B cell (primary cell): ENCODE results near the gene SFSWAP. TPM values are rescaled to one million over a fixed set of nuclear protein-coding genes. Genes with fewer than 3 reads are reported as not detected.
A peak's percentile ranks its signal among the peaks of the same experiment; 100 is the strongest.

Source experiments
- ATAC-seq: fragments of 200-7000 bp; cut with Tn5 transposase; one replicate; pipeline ENCODE4 v1.10.0; 2021; ENCODE audit warnings: low read depth, mild to moderate bottlenecking, moderate number of reproducible peaks, moderate library complexity
- CTCF ChIA-PET: fragments of 350-600 bp; sonication (Branson Sonifier 250); formaldehyde crosslinking; loops from one replicate; lab custom pipeline; 2021; ENCODE audit warnings: antibody characterized with exemption, inconsistent platforms; lab: Charles Lee
- POLR2A ChIA-PET: fragments of 350-600 bp; sonication (Branson Sonifier 250); formaldehyde crosslinking; loops from one replicate; lab custom pipeline; 2021; ENCODE audit warnings: antibody characterized with exemption; lab: Charles Lee
- DNase-seq: peaks from one replicate; pipeline ENCODE4 v3.0.0; 2013
- H2AFZ ChIP-seq: 2 replicates; pipeline ENCODE4 v1.6.1; 2012; ENCODE audit warnings: mild to moderate bottlenecking, low read depth, low read length; ENCODE audit not compliant: insufficient read depth, poor library complexity, severe bottlenecking
- H3K27ac ChIP-seq, 2 donors: 1 replicate in 1 of 2; 2 replicates in 1 of 2; pipeline ENCODE4 v1.5.1; 2012 to 2013; ENCODE audit warnings: low read length in 2 of 2, mild to moderate bottlenecking in 2 of 2, moderate library complexity in 1 of 2
- H3K27me3 ChIP-seq, 4 experiments: fragments of 200-600 bp in 1 of 4; sonication (generic) in 1 of 4; replicated peaks in 1 of 4; 1 replicate in 2 of 4; 2 replicates in 2 of 4; pipeline versions ENCODE4 v1.6.1 to v1.7.0; 2013 to 2016; ENCODE audit warnings: low read length in 3 of 4, mild to moderate bottlenecking in 2 of 4, mixed read lengths in 1 of 4, moderate library complexity in 1 of 4; ENCODE audit not compliant: insufficient read depth in 4 of 4, control insufficient read depth in 3 of 4; ENCODE audit errors: control extremely low read depth in 1 of 4
- H3K36me3 ChIP-seq, 2 experiments: replicated peaks in 1 of 2; 1 replicate in 1 of 2; 2 replicates in 1 of 2; pipeline versions ENCODE4 v1.6.1 to v1.7.1; 2013; ENCODE audit warnings: low read length in 1 of 2; ENCODE audit not compliant: insufficient read depth in 2 of 2, control insufficient read depth in 1 of 2; ENCODE audit errors: control extremely low read depth in 1 of 2, extremely low read depth in 1 of 2
- H3K4me1 ChIP-seq, 2 donors: fragments of 200-600 bp in 1 of 2; sonication (generic) in 1 of 2; 1 replicate in 1 of 2; 2 replicates in 1 of 2; pipeline versions ENCODE4 v1.5.1 to v1.6.1; 2013 to 2017; ENCODE audit warnings: low read length in 2 of 2; ENCODE audit not compliant: control insufficient read depth in 2 of 2, insufficient read depth in 2 of 2
- H3K4me2 ChIP-seq: replicated peaks from 2 replicates; pipeline ENCODE3; 2012; ENCODE audit warnings: mild to moderate bottlenecking, low read depth, low read length; ENCODE audit not compliant: poor library complexity, severe bottlenecking
- H3K4me3 ChIP-seq, 5 experiments: fragments of 200-600 bp in 1 of 5; sonication (generic) in 1 of 5; 1 replicate in 3 of 5; 2 replicates in 2 of 5; pipeline versions ENCODE4 v1.5.1 to v1.7.0; 2011 to 2016; ENCODE audit warnings: low read length in 4 of 5, mild to moderate bottlenecking in 4 of 5, low read depth in 2 of 5, control low read depth in 1 of 5, moderate library complexity in 1 of 5; ENCODE audit not compliant: insufficient read depth in 1 of 5; ENCODE audit errors: control extremely low read depth in 1 of 5, extremely low read depth in 1 of 5
- H3K79me2 ChIP-seq: fragments of 200-600 bp; sonication (generic); one replicate; pipeline ENCODE4 v1.6.0; 2016; ENCODE audit warnings: low read length; ENCODE audit not compliant: control insufficient read depth, insufficient read depth
- H3K9ac ChIP-seq: fragments of 200-600 bp; sonication (generic); 2 replicates; pipeline ENCODE4 v1.6.1; 2017; ENCODE audit warnings: mild to moderate bottlenecking, low read length, moderate library complexity
- H3K9me3 ChIP-seq, 3 donors: one replicate each; pipeline versions ENCODE4 v1.6.1 to v1.7.1; 2013; ENCODE audit warnings: low read length in 2 of 3; ENCODE audit not compliant: control insufficient read depth in 2 of 3, insufficient read depth in 1 of 3; ENCODE audit errors: control extremely low read depth in 1 of 3
- H4K20me1 ChIP-seq: 2 replicates; pipeline ENCODE4 v1.6.0; 2012; ENCODE audit warnings: mild to moderate bottlenecking, low read length; ENCODE audit not compliant: insufficient read depth, control insufficient read depth, poor library complexity, severe bottlenecking
- H3K27ac Mint-ChIP-seq: one replicate; pipeline ENCODE4 v1.8.0; 2021; ENCODE audit warnings: mixed read lengths
- H3K27me3 Mint-ChIP-seq: one replicate; pipeline ENCODE4 v1.8.0; 2021; ENCODE audit warnings: mixed read lengths
- H3K4me1 Mint-ChIP-seq: one replicate; pipeline ENCODE4 v1.8.0; 2021; ENCODE audit warnings: mixed read lengths
- H3K4me3 Mint-ChIP-seq: one replicate; pipeline ENCODE4 v1.8.0; 2021; ENCODE audit warnings: mixed read lengths
- H3K9me3 Mint-ChIP-seq: one replicate; pipeline ENCODE4 v1.8.0; 2022; ENCODE audit warnings: mixed read lengths; ENCODE audit not compliant: insufficient read depth
- EZH2 ChIP-seq: IDR thresholded peaks from 2 replicates; pipeline ENCODE4 v1.6.1; 2012; ENCODE audit warnings: borderline replicate concordance, low read depth, mild to moderate bottlenecking, moderate library complexity, low read length; ENCODE audit not compliant: insufficient read depth, poor library complexity, severe bottlenecking
- WGBS: methylation state at CpG from one replicate; pipeline ENCODE4 v1.1.5; 2013; ENCODE audit warnings: missing lambda C conversion rate; ENCODE audit not compliant: insufficient coverage; 5-methylcytosine and 5-hydroxymethylcytosine counted together
- intact Hi-C: fragments of 100-400 bp; cut with micrococcal nuclease; formaldehyde crosslinking; loops from one replicate; pipeline ENCODE4 v1.10.0; 2022
- polyA plus RNA-seq: library from polyadenylated mRNA; depleted of rRNA; stranded (reverse); fragments of >200 nt; gene quantifications from 2 replicates; pipeline ENCODE4 v1.2.3, GENCODE V29; 2012
- total RNA-seq, 2 donors: library from RNA; stranded (reverse); fragments of 120-200 nt in 1 of 2; gene quantifications; 1 replicate in 1 of 2; 2 replicates in 1 of 2; pipeline versions ENCODE4 v1.2.3 to v1.2.4, GENCODE V29; 2013 to 2022
- TF ChIP-seq, protein P1 (sequence below): fragments of 200-600 bp; IDR thresholded peaks from one replicate; pipeline ENCODE4 v1.8.0; 2022; ENCODE audit warnings: antibody characterized with exemption, mild to moderate bottlenecking

Gene SFSWAP
- total and polyA plus RNA-seq, 2 donors (not counting 1 experiment from before 2014, with no cell fraction given) = 69.3 to 122 TPM

DNA sequence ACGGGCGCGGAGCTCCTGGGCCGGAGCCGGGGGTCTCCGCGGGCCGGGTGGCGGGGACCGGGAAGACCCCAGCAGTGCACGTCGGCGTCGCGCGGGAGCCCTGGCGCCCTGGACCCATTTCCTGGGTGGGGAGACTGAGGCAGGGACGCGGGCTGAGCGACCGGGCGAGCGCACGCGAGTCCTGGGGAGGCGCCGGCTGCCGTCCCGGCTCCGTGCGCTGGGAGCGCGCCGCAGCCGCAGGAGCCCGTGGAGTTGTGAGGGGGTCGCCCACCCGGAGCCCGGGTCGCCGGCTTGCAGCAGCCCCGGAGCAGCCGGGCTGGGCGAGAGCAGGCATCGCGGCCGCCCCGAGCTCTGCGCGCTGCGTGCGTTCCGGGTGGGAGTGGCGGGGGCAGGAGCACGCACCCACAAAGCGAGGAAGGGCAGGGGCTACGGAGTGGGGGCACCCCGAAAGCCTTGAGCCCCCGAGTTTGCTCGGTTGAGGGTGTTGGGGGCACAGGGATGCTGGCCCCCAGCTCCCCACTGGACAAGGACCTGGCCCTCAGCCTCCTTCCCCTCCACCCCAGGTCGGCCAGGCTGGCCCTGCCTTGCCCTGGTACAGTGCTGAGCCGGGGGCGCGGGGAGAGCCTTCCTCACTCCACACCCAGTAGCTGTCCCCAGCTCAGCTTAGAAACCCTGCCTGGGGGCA is 117.9 kb downstream of the SFSWAP start:
- intact Hi-C loops = loop anchor here (2.0 to 10.0 kb wide), 3 partner anchors 96 to 912 kb away; partner anchors contain the start of genes EP400 and PUS1
- ChIA-PET CTCF (interaction anchor here (0.9 to 3.9 kb wide), 7 partner anchors 54 to 912 kb away, joined by 3 to 32 read pairs (median 6); partner anchors contain the start of gene EP400), POLR2A (interaction anchor here (0.6 to 1.3 kb wide), 3 partner anchors 56 to 229 kb away, joined by 3 to 5 read pairs (median 3); no protein-coding TSS in a partner anchor)
- H3K79me2 ChIP-seq = peaks cover 34% of the 10 kb centered on the region
- peaks cover 26 to 31% of the 10 kb centered on the region in 2 donors for H3K4me1 ChIP-seq
- peaks cover 0 to 4% (median 0%) of the 10 kb centered on the region in 3 donors for H3K9me3 ChIP-seq
- peaks cover 42% of the 10 kb centered on the region for H4K20me1 ChIP-seq
- H3K36me3 ChIP-seq = no peaks in the 10 kb centered on the region
- no peaks in the 10 kb centered on the region for H3K9me3 Mint-ChIP-seq
- WGBS = 3% methylated on average over 64 of the region's 64 CpGs
- ATAC-seq = no peak
- peak overlapping the region; percentile 74 for H3K27ac Mint-ChIP-seq
- peak overlapping the region; percentile 87 for H3K4me3 Mint-ChIP-seq
- peak overlapping the region; percentile 97 for H3K4me2 ChIP-seq
- H3K4me1 Mint-ChIP-seq = peaks cover 36% of the 10 kb centered on the region
- peak; percentile 67 for DNase-seq
- no peak for TF ChIP-seq EZH2
- TF ChIP-seq, protein P1, sequence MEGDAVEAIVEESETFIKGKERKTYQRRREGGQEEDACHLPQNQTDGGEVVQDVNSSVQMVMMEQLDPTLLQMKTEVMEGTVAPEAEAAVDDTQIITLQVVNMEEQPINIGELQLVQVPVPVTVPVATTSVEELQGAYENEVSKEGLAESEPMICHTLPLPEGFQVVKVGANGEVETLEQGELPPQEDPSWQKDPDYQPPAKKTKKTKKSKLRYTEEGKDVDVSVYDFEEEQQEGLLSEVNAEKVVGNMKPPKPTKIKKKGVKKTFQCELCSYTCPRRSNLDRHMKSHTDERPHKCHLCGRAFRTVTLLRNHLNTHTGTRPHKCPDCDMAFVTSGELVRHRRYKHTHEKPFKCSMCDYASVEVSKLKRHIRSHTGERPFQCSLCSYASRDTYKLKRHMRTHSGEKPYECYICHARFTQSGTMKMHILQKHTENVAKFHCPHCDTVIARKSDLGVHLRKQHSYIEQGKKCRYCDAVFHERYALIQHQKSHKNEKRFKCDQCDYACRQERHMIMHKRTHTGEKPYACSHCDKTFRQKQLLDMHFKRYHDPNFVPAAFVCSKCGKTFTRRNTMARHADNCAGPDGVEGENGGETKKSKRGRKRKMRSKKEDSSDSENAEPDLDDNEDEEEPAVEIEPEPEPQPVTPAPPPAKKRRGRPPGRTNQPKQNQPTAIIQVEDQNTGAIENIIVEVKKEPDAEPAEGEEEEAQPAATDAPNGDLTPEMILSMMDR = no peak
- peaks cover 0 to 17% (median 8%) of the 10 kb centered on the region in 4 experiments for H3K27me3 ChIP-seq
- H3K9ac ChIP-seq = peak overlapping the region; percentile 69
- peak overlapping the region; percentile 26 to 75 (median 67) for H3K4me3 ChIP-seq
- H2AFZ ChIP-seq = peak overlapping the region; percentile 79
- no peak overlapping the region for H3K27ac ChIP-seq
- peaks cover 14% of the 10 kb centered on the region for H3K27me3 Mint-ChIP-seq
